Omental fat pad (tissue), 4 donors: Measurements from ENCODE around the gene UGGT1. TPM values are rescaled to one million over a fixed set of nuclear protein-coding genes. Genes with fewer than 3 reads are reported as not detected.

Source experiments
- ATAC-seq: fragments of 150-250 bp; one replicate; pipeline ENCODE4 v1.9.1; 2016; ENCODE audit warnings: mild to moderate bottlenecking, moderate library complexity; ENCODE audit not compliant: low FRiP score
- DNase-seq: peaks from one replicate; pipeline ENCODE4 v3.0.0-alpha.2; 2019; ENCODE audit warnings: low spot score
- total RNA-seq, 4 donors: library from RNA; depleted of rRNA; stranded (reverse); fragments of >200 nt; gene quantifications; one replicate each; pipeline ENCODE4 v1.1.0, GENCODE V29; 2016
- TF ChIP-seq, protein P1 (sequence below), 3 donors: fragments of 450-650 bp; IDR thresholded peaks; one replicate each; pipeline ENCODE4 v1.5.1; 2016 to 2017; ENCODE audit warnings: antibody characterized with exemption in 3 of 3, mild to moderate bottlenecking in 3 of 3, moderate library complexity in 2 of 3

Gene UGGT1
- total RNA-seq, 4 donors from 2014 or later, result 49.0 to 67.9 (median 66.7) TPM

DNA sequence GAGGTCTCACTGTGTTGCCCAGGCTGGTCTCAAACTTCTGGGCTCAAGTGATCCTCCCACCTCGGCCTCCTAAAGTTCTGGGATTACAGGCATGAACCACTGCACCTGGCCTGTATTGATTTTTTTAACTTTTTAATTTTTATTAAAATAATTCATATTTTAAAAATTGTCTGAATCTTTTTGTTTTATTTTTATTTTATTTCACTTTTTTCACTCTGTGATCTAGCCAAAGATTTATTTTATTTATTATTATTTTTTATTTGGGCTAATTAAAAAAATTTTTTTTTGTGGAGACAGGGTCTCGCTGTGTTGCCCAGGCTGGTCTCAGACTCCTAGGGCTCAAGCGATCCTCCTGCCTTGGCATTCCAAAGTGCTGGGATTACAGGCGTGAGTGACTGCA is 14.1 kb downstream of the UGGT1 start:
- ATAC-seq (no peak), DNase-seq (no peak)
- TF ChIP-seq, protein P1, sequence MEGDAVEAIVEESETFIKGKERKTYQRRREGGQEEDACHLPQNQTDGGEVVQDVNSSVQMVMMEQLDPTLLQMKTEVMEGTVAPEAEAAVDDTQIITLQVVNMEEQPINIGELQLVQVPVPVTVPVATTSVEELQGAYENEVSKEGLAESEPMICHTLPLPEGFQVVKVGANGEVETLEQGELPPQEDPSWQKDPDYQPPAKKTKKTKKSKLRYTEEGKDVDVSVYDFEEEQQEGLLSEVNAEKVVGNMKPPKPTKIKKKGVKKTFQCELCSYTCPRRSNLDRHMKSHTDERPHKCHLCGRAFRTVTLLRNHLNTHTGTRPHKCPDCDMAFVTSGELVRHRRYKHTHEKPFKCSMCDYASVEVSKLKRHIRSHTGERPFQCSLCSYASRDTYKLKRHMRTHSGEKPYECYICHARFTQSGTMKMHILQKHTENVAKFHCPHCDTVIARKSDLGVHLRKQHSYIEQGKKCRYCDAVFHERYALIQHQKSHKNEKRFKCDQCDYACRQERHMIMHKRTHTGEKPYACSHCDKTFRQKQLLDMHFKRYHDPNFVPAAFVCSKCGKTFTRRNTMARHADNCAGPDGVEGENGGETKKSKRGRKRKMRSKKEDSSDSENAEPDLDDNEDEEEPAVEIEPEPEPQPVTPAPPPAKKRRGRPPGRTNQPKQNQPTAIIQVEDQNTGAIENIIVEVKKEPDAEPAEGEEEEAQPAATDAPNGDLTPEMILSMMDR (IDR thresholded peaks at IDR 0.05), result no peak

DNA sequence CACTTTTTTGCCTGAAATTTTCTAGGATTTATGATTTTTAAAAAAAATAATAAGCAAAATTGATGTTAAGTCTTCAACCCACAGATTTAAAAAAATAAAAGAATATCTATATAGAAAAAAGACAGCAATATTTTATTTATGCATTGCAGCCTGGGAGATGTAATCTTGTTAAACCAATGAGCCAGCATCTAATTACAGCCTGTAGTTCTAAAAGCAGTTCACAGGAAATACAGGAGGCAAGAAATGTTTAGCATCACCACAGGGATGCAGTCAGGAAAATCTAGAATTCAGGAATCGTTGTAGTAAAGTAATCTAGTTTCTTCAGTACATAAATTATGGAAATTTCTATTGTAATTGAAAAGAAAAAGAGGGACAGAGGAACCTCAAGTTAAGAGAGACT is 17.2 kb downstream of the UGGT1 start:
- no peak for DNase-seq
- TF ChIP-seq, protein P1 (IDR thresholded peaks at IDR 0.05), result no peak
- no peak for ATAC-seq

DNA sequence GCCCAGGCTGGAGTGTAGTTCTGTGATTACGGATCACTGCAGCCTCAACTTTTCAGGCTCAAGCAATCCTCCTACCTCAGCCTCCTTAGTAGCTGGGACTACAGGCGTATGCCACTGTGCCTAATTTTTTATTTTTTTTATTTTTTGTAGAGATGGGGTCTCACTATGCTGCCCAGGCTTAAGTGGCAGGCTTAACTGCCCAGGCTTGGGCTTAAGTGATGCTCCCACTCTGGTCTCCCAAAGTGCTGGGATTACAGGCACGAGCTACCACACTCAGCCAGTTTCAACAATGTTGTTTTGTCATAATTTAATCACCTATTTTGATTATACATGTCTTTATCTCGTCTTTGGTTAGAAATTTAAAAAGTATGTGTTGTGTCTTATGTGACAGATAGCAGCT is 18.2 kb downstream of the UGGT1 start:
- DNase-seq, result no peak
- TF ChIP-seq, protein P1 (IDR thresholded peaks at IDR 0.05), result no peak
- no peak for ATAC-seq

DNA sequence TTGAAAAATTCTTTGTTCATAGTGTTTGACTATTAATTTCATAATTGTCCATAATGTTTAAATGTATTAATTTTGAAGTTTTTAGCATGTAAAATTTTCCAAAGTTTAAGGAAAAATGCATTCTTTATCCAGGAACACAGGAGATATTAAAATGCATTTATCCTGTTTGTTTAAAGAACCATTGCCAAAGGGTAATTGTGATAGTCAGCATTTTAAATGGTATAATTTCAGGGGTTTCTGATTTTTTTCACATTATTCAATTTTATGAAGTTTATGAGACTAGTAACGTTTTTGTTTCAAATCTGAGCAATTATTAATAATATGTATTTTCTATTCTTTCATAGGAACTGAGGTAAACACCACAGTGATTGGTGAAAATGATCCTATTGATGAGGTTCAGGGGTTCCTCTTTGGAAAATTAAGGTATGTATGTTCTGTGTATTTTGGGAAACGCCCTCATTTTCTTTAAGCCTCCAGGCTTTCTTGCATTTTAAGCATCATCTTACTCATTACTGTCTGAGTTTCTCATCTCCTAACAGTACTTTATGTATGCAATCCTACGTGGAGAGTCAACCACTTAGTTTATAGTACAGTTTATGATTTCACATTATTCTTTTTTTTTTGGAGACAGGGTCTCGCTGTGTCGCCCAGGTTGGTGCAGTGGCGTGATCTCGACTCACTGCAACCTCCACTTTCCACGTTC is 25.1 kb downstream of the UGGT1 start:
- DNase-seq (no peak), ATAC-seq (no peak)
- TF ChIP-seq, protein P1 (IDR thresholded peaks at IDR 0.05), result no peak

DNA sequence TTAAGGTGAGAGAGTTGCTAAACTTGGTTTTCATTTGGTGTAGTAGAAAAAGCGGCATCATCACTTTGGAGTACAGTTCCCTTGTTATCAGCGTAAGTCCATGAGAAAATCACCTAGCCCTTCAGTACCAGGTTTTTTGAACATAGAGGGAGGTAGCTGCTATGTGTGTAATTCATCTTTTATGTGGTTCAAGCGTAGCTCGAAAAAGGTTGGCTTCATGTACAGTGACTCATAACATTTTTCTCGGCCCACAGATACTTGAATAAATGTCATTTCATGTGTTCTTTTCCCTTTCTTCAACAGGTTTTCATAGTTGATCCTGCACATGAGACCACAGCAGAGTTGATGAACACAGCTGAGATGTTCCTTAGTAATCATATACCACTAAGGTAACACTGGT is 43.6 kb downstream of the UGGT1 start:
- TF ChIP-seq, protein P1 (IDR thresholded peaks at IDR 0.05), result no peak
- DNase-seq (no peak), ATAC-seq (no peak)

DNA sequence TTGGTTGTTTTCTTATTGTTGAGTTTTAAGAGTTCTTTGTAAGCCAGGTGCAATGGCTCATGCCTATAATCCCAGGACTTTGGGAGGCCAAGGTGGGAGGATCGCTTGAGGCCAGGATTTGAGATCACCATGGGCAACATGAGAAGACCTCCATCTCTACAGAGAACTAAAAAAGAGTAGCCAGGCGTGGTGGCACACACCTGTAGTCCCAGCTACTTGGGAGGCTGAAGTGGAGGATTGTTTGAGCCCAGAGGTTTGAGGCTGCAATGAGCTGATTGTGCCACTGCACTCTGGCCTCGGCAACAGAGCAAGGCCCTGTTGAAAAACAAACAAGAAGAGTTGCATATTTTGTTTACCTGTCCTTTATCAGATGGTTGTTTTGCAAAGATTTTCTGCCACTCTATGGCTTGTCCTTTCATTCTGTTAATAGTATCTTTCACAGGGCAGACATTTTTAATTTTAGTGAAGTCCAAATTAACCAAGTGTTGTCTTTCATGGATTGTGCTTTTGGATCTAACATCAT is 46.2 kb downstream of the UGGT1 start:
- DNase-seq (no peak), ATAC-seq (no peak)
- TF ChIP-seq, protein P1 (IDR thresholded peaks at IDR 0.05), result no peak

DNA sequence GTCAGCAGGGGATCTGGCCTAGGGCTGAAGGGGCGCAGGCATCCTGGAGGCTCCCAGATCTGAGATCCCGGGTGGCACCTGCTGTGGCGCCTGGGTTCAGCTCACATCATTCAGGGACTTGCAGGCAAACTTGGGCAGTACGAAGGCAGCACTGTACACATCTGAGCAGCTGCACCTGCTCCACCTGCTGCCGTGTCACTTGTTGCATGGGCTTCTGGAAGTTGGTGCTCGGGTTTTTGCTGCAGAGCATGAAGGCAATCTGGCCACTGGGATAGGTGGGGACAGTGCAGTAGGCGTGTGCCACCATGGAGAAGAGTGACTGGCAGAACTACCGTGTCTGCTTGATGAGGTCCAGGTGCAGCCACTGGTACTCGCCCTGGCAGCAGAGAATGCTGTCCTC is 48.6 kb downstream of the UGGT1 start:
- DNase-seq (no peak), ATAC-seq (no peak)
- TF ChIP-seq, protein P1 (IDR thresholded peaks at IDR 0.05), result no peak
